Stimulated activated CD8-positive, alpha-beta memory T cell treated with anti-CD3 and anti-CD28 coated beads, Interleukin-7, amount 100 ng/mL, for 4 hours (primary cell): ENCODE data around the gene DNAJC30.
"Not testable (repeated sequence)": the region's sequence is repeated elsewhere in the genome, so short reads cannot be mapped to it uniquely, and the experiment has no call there.

ENCODE experiments used
- DNase-seq, 2 donors: peaks; one replicate each; pipeline ENCODE4 v3.0.0-alpha.2; 2020; ENCODE audit warnings: low read depth in 2 of 2

Gene DNAJC30

GRCh38 chr7:73682745-73683055 is 553 bp downstream of the DNAJC30 start:
- no peak for DNase-seq

GRCh38 chr7:73681031-73681430 is 2.2 kb downstream of the DNAJC30 start:
- no peak for DNase-seq

- DNase-seq: no peak
Measured at GRCh38 chr7:73680501-73680900, 2.8 kb downstream of the DNAJC30 start.

- DNase-seq: no peak
Measured at GRCh38 chr7:73679709-73680108, 3.5 kb downstream of the DNAJC30 start.

- no peak for DNase-seq
Measured at GRCh38 chr7:73678862-73679261, 4.4 kb downstream of the DNAJC30 start.

- not testable (repeated sequence) for DNase-seq
Measured at GRCh38 chr7:73676062-73676461, 7.2 kb downstream of the DNAJC30 start.

- DNase-seq: no peak
Measured at GRCh38 chr7:73674468-73675124, 8.7 kb downstream of the DNAJC30 start.

- no peak for DNase-seq
Measured at GRCh38 chr7:73671857-73672445, 11.3 kb downstream of the DNAJC30 start.

GRCh38 chr7:73671322-73671661 is 12.0 kb downstream of the DNAJC30 start:
- DNase-seq: no peak

GRCh38 chr7:73669858-73670385 is 13.3 kb downstream of the DNAJC30 start:
- no peak for DNase-seq

GRCh38 chr7:73669288-73669701 is 14.0 kb downstream of the DNAJC30 start:
- DNase-seq: no peak

GRCh38 chr7:73668886-73669230 is 14.4 kb downstream of the DNAJC30 start:
- DNase-seq: no peak

- no peak for DNase-seq
Measured at GRCh38 chr7:73668103-73668885, 15.0 kb downstream of the DNAJC30 start.

- peak; percentile 76 to 86 for DNase-seq
Measured at GRCh38 chr7:73667344-73668102, 15.7 kb downstream of the DNAJC30 start, which contains the start of gene VPS37D. VPS37D (plus strand) TSS chr7:73667831; CDS start chr7:73667959, 128 bp downstream.

- no peak for DNase-seq
Measured at GRCh38 chr7:73663033-73663432, 20.2 kb downstream of the DNAJC30 start.

GRCh38 chr7:73660594-73660993 is 22.7 kb downstream of the DNAJC30 start:
- DNase-seq: not testable (repeated sequence)

- no peak for DNase-seq
Measured at GRCh38 chr7:73659983-73660382, 23.3 kb downstream of the DNAJC30 start.

GRCh38 chr7:73655309-73655708 is 27.9 kb downstream of the DNAJC30 start:
- DNase-seq: not testable (repeated sequence)

GRCh38 chr7:73652541-73652949 is 30.7 kb downstream of the DNAJC30 start:
- DNase-seq: no peak

GRCh38 chr7:73650524-73650923 is 32.7 kb downstream of the DNAJC30 start:
- no peak for DNase-seq

GRCh38 chr7:73649576-73649975 is 33.7 kb downstream of the DNAJC30 start:
- no peak for DNase-seq
